ENCODE data around the gene RAPGEF2.
"Not testable (repeated sequence)": the region's sequence is repeated elsewhere in the genome, so short reads cannot be mapped to it uniquely, and the experiment has no call there.

RAPGEF2 gene, protein sequence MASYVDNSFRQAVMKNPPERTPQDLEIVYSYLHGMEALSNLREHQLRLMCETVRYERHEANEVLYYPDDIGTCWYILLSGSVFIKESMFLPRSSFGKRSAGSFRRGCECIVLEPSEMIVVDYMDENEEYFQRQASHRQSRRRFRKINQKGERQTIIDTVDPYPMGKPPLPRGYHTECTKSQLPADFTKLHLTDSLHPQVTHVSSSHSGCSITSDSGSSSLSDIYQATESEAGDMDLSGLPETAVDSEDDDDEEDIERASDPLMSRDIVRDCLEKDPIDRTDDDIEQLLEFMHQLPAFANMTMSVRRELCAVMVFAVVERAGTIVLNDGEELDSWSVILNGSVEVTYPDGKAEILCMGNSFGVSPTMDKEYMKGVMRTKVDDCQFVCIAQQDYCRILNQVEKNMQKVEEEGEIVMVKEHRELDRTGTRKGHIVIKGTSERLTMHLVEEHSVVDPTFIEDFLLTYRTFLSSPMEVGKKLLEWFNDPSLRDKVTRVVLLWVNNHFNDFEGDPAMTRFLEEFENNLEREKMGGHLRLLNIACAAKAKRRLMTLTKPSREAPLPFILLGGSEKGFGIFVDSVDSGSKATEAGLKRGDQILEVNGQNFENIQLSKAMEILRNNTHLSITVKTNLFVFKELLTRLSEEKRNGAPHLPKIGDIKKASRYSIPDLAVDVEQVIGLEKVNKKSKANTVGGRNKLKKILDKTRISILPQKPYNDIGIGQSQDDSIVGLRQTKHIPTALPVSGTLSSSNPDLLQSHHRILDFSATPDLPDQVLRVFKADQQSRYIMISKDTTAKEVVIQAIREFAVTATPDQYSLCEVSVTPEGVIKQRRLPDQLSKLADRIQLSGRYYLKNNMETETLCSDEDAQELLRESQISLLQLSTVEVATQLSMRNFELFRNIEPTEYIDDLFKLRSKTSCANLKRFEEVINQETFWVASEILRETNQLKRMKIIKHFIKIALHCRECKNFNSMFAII (N-terminal part only)

DNA sequence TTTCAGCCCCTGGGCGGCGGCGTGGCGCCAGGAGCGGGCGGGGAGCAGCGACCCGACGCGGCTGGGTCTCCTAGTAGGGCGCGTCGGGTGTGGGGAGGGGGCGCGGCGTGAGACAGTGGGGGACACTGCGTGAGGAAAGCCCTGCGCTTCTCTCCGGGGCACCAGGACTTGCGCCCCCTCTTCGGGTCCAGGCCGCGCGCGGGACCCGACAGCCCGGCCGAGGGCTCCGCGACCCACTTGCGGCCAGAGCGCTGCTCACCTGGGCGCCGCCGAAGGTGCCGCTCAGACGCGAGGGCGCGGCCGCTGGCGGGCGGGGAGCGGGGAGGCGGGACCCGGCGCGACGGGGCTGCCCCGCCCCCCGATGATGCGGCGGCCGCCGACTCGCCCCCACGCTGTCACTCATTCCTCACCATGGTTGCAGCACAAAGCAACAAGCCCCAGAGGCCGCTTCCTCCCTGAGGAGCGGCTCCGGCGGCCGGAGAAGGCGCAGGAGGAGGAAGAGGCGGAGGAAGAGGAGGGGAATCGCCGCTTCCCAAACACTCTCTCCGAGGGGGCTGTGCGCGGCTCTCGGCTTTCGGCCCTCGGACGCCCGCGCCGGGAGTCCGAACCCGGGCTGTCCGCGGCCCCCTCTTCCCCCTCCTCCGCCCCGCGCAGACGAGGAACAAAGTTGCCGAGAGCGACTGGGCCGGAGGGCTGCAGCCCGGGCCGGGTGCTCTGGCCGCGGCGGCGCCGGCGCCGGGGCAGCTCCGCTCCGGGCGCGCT is at the start of gene RAPGEF2:
Gene RAPGEF2, plus strand, starts transcription at position 458 of the 762 bp plus-strand sequence. CDS start 1,084 bp downstream, outside the sequence.
- TF ChIP-seq ZFX (IDR thresholded peaks at IDR 0.05) (no peak; the same call in 1 of the 2 replicates), CTCF (conservative IDR thresholded peaks at IDR 0.05) (no peak)
- peak within 1 kb of the TSS; percentile 74 for H3K27ac ChIP-seq

DNA sequence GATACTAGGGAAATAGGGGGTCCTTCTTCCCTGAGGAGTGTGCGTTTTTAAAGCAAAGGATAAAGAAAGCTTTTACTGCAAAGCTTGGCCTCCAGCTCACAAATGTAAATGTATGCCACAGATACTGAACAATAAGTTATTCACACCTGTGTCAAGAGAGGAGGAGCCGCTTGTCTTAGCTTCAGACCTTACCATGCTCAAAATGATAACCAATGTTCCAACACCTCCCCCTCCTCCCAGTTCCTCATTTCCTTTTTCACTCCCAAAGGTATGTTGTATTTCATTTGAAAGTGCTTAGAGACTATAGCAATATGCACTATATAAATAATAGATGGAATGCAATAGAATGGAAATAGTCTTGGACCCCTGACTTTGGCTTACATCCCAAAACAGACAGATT is 47.0 kb upstream of the RAPGEF2 start:
- TF ChIP-seq ZFX (IDR thresholded peaks at IDR 0.05) (no peak), CTCF (conservative IDR thresholded peaks at IDR 0.05) (no peak)
- H3K27ac ChIP-seq, result no peak overlapping the region

GRCh38 chr4:159060161-159060560 is 42.7 kb upstream of the RAPGEF2 start:
- no peak for TF ChIP-seq ZFX (IDR thresholded peaks at IDR 0.05)
- no peak for TF ChIP-seq CTCF (conservative IDR thresholded peaks at IDR 0.05)
- H3K27ac ChIP-seq, result no peak overlapping the region

- no peak overlapping the region for H3K27ac ChIP-seq
- TF ChIP-seq CTCF (conservative IDR thresholded peaks at IDR 0.05) (no peak), ZFX (IDR thresholded peaks at IDR 0.05) (no peak)
Observed at GRCh38 chr4:159062381-159062780, 40.5 kb upstream of the RAPGEF2 start.

DNA sequence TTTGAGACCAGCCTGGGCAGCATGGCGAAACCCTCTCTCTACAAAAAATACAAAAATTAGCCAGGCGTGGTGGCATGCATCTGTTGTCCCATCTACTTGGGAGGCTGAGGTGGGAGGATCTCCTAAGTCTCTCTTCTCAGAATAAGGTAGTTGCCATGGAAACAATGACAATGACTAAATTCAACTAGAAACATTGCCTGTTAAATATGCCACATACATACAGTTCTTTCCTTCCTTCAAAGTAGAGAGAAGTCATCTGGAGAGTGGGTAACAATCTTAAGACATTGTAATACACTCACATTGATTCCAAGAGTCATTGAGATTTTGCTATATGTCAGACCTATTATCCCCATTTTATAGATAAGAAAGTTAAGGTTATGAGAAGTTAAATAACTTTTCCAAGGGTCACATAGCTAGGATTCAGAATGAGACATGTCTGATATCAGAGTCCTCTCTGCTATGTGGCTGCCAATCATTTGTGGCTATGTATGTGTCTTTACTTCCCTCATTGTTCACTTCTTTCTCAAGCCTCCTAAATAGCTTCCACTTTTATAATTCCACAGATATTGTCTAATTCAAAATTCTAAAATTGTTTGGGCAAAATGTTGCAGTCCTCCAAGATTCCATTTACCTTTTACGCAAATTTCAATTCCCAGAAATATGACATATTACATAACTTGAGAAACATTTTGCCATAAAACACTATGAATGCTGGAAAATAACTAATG is 37.2 kb upstream of the RAPGEF2 start:
- no peak overlapping the region for H3K27ac ChIP-seq
- no peak for TF ChIP-seq CTCF (conservative IDR thresholded peaks at IDR 0.05)

DNA sequence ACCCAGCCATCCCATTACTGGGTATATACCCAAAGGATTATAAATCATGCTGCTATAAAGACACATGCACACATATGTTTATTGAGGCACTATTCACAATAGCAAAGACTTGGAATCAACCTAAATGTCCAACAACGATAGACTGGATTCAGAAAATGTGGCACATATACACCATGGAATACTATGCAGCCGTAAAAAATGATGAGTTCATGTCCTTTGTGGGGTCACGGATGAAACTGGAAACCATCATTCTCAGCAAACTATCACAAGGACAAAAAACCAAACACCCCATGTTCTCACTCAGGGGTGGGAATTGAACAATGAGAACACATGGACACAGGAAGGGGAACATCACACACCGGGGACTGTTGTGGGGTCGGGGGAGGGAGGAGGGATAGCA is 34.7 kb upstream of the RAPGEF2 start:
- H3K27ac ChIP-seq, result not testable (repeated sequence)

- H3K27ac ChIP-seq, result no peak overlapping the region
- TF ChIP-seq ZFX (IDR thresholded peaks at IDR 0.05) (no peak), CTCF (conservative IDR thresholded peaks at IDR 0.05) (no peak)
Observed at GRCh38 chr4:159069922-159070321, 33.0 kb upstream of the RAPGEF2 start.
